SU-DHL-6 (cell line): ENCODE measurements around the gene SLC8B1.

Source experiments
- EZH2phosphoT487 ChIP-seq: fragments of 200-600 bp; sonication (generic), shearing (Covaris generic); conservative IDR thresholded peaks from 2 replicates; pipeline ENCODE4 v1.6.1; 2018; ENCODE audit warnings: mild to moderate bottlenecking, antibody characterized with exemption, low read length, moderate library complexity, mixed read lengths
- TF ChIP-seq, protein P1 (sequence below): fragments of 200-600 bp; sonication (generic); IDR thresholded peaks from one replicate; pipeline ENCODE4 v1.5.1; 2017; ENCODE audit warnings: antibody characterized with exemption, mild to moderate bottlenecking, low read length, moderate library complexity; ENCODE audit not compliant: insufficient read depth, poor library complexity, severe bottlenecking

DNA sequence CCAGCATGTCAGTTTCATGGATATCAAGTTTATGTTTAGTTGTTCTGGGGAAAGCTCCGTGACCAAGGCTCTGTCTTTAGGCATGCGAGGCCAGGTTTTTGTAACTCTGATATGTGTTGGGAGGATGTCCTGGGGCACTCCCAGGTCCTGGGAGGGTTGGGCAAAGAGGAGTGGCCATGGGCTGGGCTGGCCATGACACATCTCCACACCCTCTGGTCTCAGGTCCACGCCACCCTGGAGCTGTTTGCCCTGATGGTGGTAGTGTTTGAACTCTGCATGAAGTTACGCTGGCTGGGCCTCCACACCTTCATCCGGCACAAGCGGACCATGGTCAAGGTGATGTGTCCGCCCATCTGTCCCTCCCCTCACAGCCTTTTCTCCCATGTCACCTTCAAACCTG lies 67.3 kb downstream of the SLC8B1 start:
- TF ChIP-seq, protein P1, sequence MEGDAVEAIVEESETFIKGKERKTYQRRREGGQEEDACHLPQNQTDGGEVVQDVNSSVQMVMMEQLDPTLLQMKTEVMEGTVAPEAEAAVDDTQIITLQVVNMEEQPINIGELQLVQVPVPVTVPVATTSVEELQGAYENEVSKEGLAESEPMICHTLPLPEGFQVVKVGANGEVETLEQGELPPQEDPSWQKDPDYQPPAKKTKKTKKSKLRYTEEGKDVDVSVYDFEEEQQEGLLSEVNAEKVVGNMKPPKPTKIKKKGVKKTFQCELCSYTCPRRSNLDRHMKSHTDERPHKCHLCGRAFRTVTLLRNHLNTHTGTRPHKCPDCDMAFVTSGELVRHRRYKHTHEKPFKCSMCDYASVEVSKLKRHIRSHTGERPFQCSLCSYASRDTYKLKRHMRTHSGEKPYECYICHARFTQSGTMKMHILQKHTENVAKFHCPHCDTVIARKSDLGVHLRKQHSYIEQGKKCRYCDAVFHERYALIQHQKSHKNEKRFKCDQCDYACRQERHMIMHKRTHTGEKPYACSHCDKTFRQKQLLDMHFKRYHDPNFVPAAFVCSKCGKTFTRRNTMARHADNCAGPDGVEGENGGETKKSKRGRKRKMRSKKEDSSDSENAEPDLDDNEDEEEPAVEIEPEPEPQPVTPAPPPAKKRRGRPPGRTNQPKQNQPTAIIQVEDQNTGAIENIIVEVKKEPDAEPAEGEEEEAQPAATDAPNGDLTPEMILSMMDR = no peak
- no peak for TF ChIP-seq EZH2phosphoT487
